NCI-H1436 treated with DMSO at 0.1 percent for 48 hours (cell line): ENCODE results near the gene RETREG1.
"Not testable (repeated sequence)": the region's sequence is repeated elsewhere in the genome, so short reads cannot be mapped to it uniquely, and the experiment has no call there.

Source experiments
- DNase-seq: peaks from one replicate; lab custom pipeline; 2025; lab: John Stamatoyannopoulos, UW

The RETREG1 gene

GRCh38 chr5:16453609-16454008 lies 163.2 kb downstream of the RETREG1 start:
- DNase-seq: no peak

GRCh38 chr5:16450163-16450562 lies 166.6 kb downstream of the RETREG1 start:
- DNase-seq: no peak

GRCh38 chr5:16446993-16447392 lies 169.8 kb downstream of the RETREG1 start:
- no peak for DNase-seq

- no peak for DNase-seq
Observed at GRCh38 chr5:16437977-16438376, 178.8 kb downstream of the RETREG1 start.

DNA sequence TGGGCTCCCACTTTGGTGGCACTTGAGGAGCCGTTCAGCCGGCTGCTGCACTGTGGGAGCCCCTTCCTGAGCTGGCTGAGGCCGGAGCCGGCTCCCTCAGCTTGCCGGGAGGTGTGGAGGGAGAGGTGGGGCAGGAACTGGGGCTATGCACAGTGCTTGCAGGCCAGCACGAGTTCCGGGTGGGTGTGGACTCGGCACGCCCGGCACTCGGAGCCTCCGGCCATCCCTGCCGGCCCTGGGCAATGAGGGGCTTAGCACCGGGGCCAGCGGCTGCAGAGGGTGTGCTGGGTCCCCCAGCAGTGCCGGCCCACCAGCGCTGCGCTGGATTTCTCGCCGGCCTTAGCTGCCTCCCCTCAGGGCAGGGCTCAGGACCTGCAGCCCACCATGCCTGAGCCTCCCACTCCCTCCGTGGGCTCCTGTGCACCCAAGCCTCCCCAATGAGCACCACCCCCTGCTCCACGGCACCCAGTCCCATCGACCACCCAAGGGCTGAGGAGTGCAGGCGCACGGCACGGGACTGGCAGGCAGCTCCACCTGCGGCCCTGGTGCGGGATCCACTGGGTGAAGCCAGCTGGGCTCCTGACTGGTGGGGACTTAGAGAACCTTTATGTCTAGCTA lies 180.6 kb downstream of the RETREG1 start:
- DNase-seq: not testable (repeated sequence)

- no peak for DNase-seq
Observed at GRCh38 chr5:16431490-16431889, 185.3 kb downstream of the RETREG1 start.

GRCh38 chr5:16430349-16431089 lies 186.3 kb downstream of the RETREG1 start:
- no peak for DNase-seq

- no peak for DNase-seq
Observed at GRCh38 chr5:16428359-16428758, 188.4 kb downstream of the RETREG1 start.

GRCh38 chr5:16427587-16427986 lies 189.2 kb downstream of the RETREG1 start:
- no peak for DNase-seq
